ENCODE measurements around the gene EPS15. TPM values are rescaled to one million over a fixed set of nuclear protein-coding genes. Genes with fewer than 3 reads are reported as not detected.
"Not testable (repeated sequence)": the region's sequence is repeated elsewhere in the genome, so short reads cannot be mapped to it uniquely, and the experiment has no call there.

EPS15 gene
- total and polyA plus RNA-seq, 10 of the 15 experiments (the other 5 are each of a cell fraction or from before 2014, with no cell fraction given): 24.7 to 87.8 (median 56.3) TPM

GRCh38 chr1:51482881-51483280, 36.2 kb downstream of the EPS15 start:
- POLR2A ChIA-PET: no interaction called here
- intact Hi-C loops (cut with micrococcal nuclease; ENCODE audit: unreplicated experiment): no loop called here

GRCh38 chr1:51474832-51475620, 44.0 kb downstream of the EPS15 start:
- BruUV-seq (replicated peaks); H3K9me3 ChIP-seq (replicated peaks; ENCODE audit: control insufficient read depth, insufficient read depth, low read length); in situ Hi-C loops (cut with MboI); H3K9ac ChIP-seq (ENCODE audit: control insufficient read depth, insufficient read depth, low read length); ATAC-seq; intact Hi-C loops (cut with micrococcal nuclease; ENCODE audit: unreplicated experiment); H3K27ac ChIP-seq (ENCODE audit: control insufficient read depth, insufficient read depth); RAD21 ChIA-PET (ENCODE audit: unreplicated experiment); H3K4me2 ChIP-seq (ENCODE audit: control insufficient read depth, insufficient read depth); H3K4me1 ChIP-seq (ENCODE audit: control insufficient read depth, insufficient read depth, low read length); H2AFZ ChIP-seq (ENCODE audit: control insufficient read depth, low read depth, low read length); H4K20me1 ChIP-seq (ENCODE audit: control insufficient read depth, insufficient read depth); FAIRE-seq; H3K79me2 ChIP-seq (ENCODE audit: control insufficient read depth, insufficient read depth, low read length); DNase-seq (ENCODE audit: low read depth, low spot score); H3K27me3 ChIP-seq (replicated peaks in 1 of 2; ENCODE audit: control insufficient read depth in 2 of 2, insufficient read depth in 2 of 2, low read length in 1 of 2); H3K4me3 ChIP-seq: not testable (repeated sequence)
- SMC1A ChIA-PET (ENCODE audit: uncharacterized antibody, unreplicated experiment): interaction anchor here (0.6 to 2.3 kb wide), 5 partner anchors 9 to 41 kb away, joined by 3 to 10 read pairs (median 4); no protein-coding TSS in a partner anchor
- peaks cover 1 to 13% of the 10 kb centered on the region in 2 experiments for H3K36me3 ChIP-seq (ENCODE audit: control insufficient read depth in 2 of 2, insufficient read depth in 2 of 2, low read length in 1 of 2)
- 75% methylated on average over 4 of the region's 9 CpGs for WGBS (ENCODE audit: insufficient coverage, insufficient replicate concordance, low lambda C conversion rate, missing lambda C conversion rate)
- POLR2A ChIA-PET: interaction anchor here (0.6 kb wide), 1 partner anchor 14 kb away, joined by 5 read pairs; no protein-coding TSS in a partner anchor
- CTCF ChIA-PET: interaction anchor here (0.9 to 1.4 kb wide), 3 partner anchors 31 to 60 kb away, joined by 3 read pairs; no protein-coding TSS in a partner anchor

More at GRCh38 chr1:51482881-51483280, 36.2 kb downstream of the EPS15 start:
- Histone ChIP-seq H3K27me3 (replicated peaks in 1 of 2; ENCODE audit: control insufficient read depth in 2 of 2, insufficient read depth in 2 of 2, low read length in 1 of 2) (no peaks in the 10 kb centered on the region), H3K4me1 (ENCODE audit: control insufficient read depth, insufficient read depth, low read length) (no peaks in the 10 kb centered on the region), H3K4me3 (no peak overlapping the region), H3K79me2 (ENCODE audit: control insufficient read depth, insufficient read depth, low read length) (peaks cover 48% of the 10 kb centered on the region), H2AFZ (ENCODE audit: control insufficient read depth, low read depth, low read length) (no peak overlapping the region), H3K27ac (ENCODE audit: control insufficient read depth, insufficient read depth) (no peak overlapping the region), H3K4me2 (ENCODE audit: control insufficient read depth, insufficient read depth) (no peak overlapping the region), H3K9ac (ENCODE audit: control insufficient read depth, insufficient read depth, low read length) (no peak overlapping the region), H3K9me3 (replicated peaks; ENCODE audit: control insufficient read depth, insufficient read depth, low read length) (peaks cover 6% of the 10 kb centered on the region), H3K36me3 (ENCODE audit: control insufficient read depth in 2 of 2, insufficient read depth in 2 of 2, low read length in 1 of 2) (peaks cover 1 to 13% of the 10 kb centered on the region in 2 experiments), H4K20me1 (ENCODE audit: control insufficient read depth, insufficient read depth) (no peaks in the 10 kb centered on the region)
- SMC1A ChIA-PET (ENCODE audit: uncharacterized antibody, unreplicated experiment): interaction anchor here (1.0 kb wide), 1 partner anchor 19 kb away, joined by 3 read pairs; no protein-coding TSS in a partner anchor
- FAIRE-seq: no peak
- WGBS (ENCODE audit: insufficient coverage, insufficient replicate concordance, low lambda C conversion rate, missing lambda C conversion rate): 96% methylated on average over 4 of the region's 4 CpGs
- ATAC-seq: no peak
- RAD21 ChIA-PET (ENCODE audit: unreplicated experiment): no interaction called here
- in situ Hi-C loops (cut with MboI): no loop called here
- no peak for DNase-seq (ENCODE audit: low read depth, low spot score)
- BruUV-seq (replicated peaks): no TSS peak
- CTCF ChIA-PET: no interaction called here
- TF ChIP-seq SMAD5 (IDR thresholded peaks at IDR 0.05; ENCODE audit: low read depth) (no peak), GATAD2B (conservative IDR thresholded peaks at IDR 0.05; ENCODE audit: low read depth) (no peak), KDM1A (IDR thresholded peaks at IDR 0.05; ENCODE audit: borderline replicate concordance) (no peak), NRF1 (conservative IDR thresholded peaks at IDR 0.05; ENCODE audit: low read depth, low read length) (no peak), TCF7 (IDR thresholded peaks at IDR 0.05; ENCODE audit: borderline replicate concordance) (no peak), ESRRA (IDR thresholded peaks at IDR 0.05; ENCODE audit: low read length) (no peak), CBX3 (IDR thresholded peaks at IDR 0.05; ENCODE audit: borderline replicate concordance, low read depth) (no peak), FOXK2 (IDR thresholded peaks at IDR 0.05) (no peak), TARDBP (IDR thresholded peaks at IDR 0.05; ENCODE audit: borderline replicate concordance) (no peak), EP300 (IDR thresholded peaks at IDR 0.05; ENCODE audit: borderline replicate concordance in 1 of 2, control insufficient read depth in 1 of 2, low read depth in 2 of 2, low read length in 2 of 2) (no peak), SIN3A (IDR thresholded peaks at IDR 0.05; ENCODE audit: low read depth, low read length) (no peak), BMI1 (IDR thresholded peaks at IDR 0.05; ENCODE audit: borderline replicate concordance) (no peak), EGR1 (IDR thresholded peaks at IDR 0.05; ENCODE audit: borderline replicate concordance in 1 of 2, low read depth in 2 of 2, low read length in 2 of 2) (no peak)
